ENCODE measurements around the gene PRPF40A.

PRPF40A gene

DNA sequence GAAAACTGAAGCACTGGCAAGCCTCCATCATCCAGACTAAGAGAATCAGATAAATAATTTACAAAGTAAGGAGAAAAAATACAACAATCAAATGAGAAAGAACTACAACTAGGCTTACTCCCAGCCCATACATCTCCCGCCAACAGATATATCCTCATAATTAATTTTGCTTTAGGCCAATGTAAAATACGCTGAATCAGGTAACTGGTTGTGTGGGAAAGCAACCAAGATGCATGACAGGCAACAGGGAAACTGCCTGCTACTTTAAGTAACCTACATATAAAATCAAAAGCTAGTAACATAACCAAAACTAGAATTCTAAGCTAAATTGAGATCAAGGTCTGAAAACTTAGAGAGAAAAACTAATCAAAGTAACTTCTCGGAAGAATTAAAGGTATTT, 21.5 kb downstream of the PRPF40A start:
- H3K79me2 ChIP-seq (ENCODE audit: low read length), result peaks cover 88% of the 10 kb centered on the region
- H3F3A ChIP-seq (ENCODE audit: insufficient read depth, low read length), result peaks cover 20% of the 10 kb centered on the region; the same call in 1 of the 2 replicates
- H3K4me3 ChIP-seq (ENCODE audit: low read length), result no peak overlapping the region
- TF ChIP-seq EZH2phosphoT487 (IDR thresholded peaks at IDR 0.05; ENCODE audit: low read length), result no peak
- TF ChIP-seq EZH2 (optimal IDR thresholded peaks at IDR 0.05; ENCODE audit: low read depth, low read length), result no peak
- TF ChIP-seq, protein P1, sequence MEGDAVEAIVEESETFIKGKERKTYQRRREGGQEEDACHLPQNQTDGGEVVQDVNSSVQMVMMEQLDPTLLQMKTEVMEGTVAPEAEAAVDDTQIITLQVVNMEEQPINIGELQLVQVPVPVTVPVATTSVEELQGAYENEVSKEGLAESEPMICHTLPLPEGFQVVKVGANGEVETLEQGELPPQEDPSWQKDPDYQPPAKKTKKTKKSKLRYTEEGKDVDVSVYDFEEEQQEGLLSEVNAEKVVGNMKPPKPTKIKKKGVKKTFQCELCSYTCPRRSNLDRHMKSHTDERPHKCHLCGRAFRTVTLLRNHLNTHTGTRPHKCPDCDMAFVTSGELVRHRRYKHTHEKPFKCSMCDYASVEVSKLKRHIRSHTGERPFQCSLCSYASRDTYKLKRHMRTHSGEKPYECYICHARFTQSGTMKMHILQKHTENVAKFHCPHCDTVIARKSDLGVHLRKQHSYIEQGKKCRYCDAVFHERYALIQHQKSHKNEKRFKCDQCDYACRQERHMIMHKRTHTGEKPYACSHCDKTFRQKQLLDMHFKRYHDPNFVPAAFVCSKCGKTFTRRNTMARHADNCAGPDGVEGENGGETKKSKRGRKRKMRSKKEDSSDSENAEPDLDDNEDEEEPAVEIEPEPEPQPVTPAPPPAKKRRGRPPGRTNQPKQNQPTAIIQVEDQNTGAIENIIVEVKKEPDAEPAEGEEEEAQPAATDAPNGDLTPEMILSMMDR (IDR thresholded peaks at IDR 0.05; ENCODE audit: low read length), result no peak
- peaks cover 9% of the 10 kb centered on the region; the same call in 1 of the 2 replicates for H3K36me3 ChIP-seq (replicated peaks; ENCODE audit: insufficient read depth, low read length)
- 0 out of 2 replicates have a peak, but pooled peaks cover 5% of the 10 kb centered on the region for H3K4me1 ChIP-seq (ENCODE audit: low read length)
- no peak overlapping the region for H3K27ac ChIP-seq (ENCODE audit: low read length)
- H3K4me2 ChIP-seq (ENCODE audit: low read depth, low read length), result no peak overlapping the region
- no peak overlapping the region for H2AFZ ChIP-seq (ENCODE audit: low read length)
- H4K20me1 ChIP-seq (ENCODE audit: insufficient read depth, low read length), result peaks cover 8% of the 10 kb centered on the region; the same call in 1 of the 2 replicates
- H3K9me3 ChIP-seq (replicated peaks; ENCODE audit: insufficient read depth, low read length), result no peaks in the 10 kb centered on the region
- DNase-seq, result no peak
- H3K9ac ChIP-seq (ENCODE audit: low read length), result no peak overlapping the region
- no peaks in the 10 kb centered on the region for H3K27me3 ChIP-seq (replicated peaks; ENCODE audit: insufficient read depth, low read length)
- H3K9me2 ChIP-seq (replicated peaks; ENCODE audit: insufficient read depth, low read length), result no peaks in the 10 kb centered on the region

DNA sequence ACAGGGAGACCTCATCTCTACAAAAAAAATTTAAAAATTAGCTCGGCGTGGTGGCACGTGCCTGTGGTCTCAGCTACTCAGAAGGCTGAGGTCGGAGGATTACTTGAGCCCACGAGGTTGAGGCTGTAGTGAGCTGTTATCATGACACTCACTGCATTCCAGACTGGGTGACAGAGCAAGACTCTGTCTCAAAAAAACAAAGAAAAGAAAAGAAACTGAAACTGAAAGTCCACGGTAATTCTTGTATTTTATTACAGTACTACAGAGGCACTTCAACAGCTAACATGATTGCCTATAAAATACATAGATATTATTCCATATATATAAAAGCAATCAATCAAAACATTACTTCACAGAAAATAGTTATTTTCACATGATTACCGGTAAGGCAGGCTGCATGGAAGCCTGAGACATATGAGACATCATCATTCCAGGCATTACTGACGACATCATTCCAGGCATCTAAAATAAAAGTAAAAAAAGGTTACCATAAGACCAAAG, 23.1 kb downstream of the PRPF40A start:
- peak; percentile 84 for DNase-seq
- H3K9me2 ChIP-seq (replicated peaks; ENCODE audit: insufficient read depth, low read length), result no peaks in the 10 kb centered on the region
- TF ChIP-seq EZH2phosphoT487 (IDR thresholded peaks at IDR 0.05; ENCODE audit: low read length) (no peak), EZH2 (optimal IDR thresholded peaks at IDR 0.05; ENCODE audit: low read depth, low read length) (no peak)
- TF ChIP-seq, protein P1 (IDR thresholded peaks at IDR 0.05; ENCODE audit: low read length), result no peak
- H3K4me3 ChIP-seq (ENCODE audit: low read length), result peak overlapping the region; percentile 49
- peaks cover 9% of the 10 kb centered on the region; the same call in 1 of the 2 replicates for H3K36me3 ChIP-seq (replicated peaks; ENCODE audit: insufficient read depth, low read length)
- no peak overlapping the region; the same call in 1 of the 2 replicates for H3K9ac ChIP-seq (ENCODE audit: low read length)
- H3K4me1 ChIP-seq (ENCODE audit: low read length), result 0 out of 2 replicates have a peak, but pooled peaks cover 5% of the 10 kb centered on the region
- no peaks in the 10 kb centered on the region for H3K9me3 ChIP-seq (replicated peaks; ENCODE audit: insufficient read depth, low read length)
- peak overlapping the region; percentile 67 for H3K4me2 ChIP-seq (ENCODE audit: low read depth, low read length)
- H2AFZ ChIP-seq (ENCODE audit: low read length), result no peak overlapping the region
- H3K27me3 ChIP-seq (replicated peaks; ENCODE audit: insufficient read depth, low read length), result no peaks in the 10 kb centered on the region
- H4K20me1 ChIP-seq (ENCODE audit: insufficient read depth, low read length), result no peaks in the 10 kb centered on the region; the same call in 1 of the 2 replicates
- H3F3A ChIP-seq (ENCODE audit: insufficient read depth, low read length), result peaks cover 20% of the 10 kb centered on the region; the same call in 1 of the 2 replicates
- H3K27ac ChIP-seq (ENCODE audit: low read length), result peak overlapping the region; percentile 59; the same call in 1 of the 2 replicates
- peaks cover 77% of the 10 kb centered on the region for H3K79me2 ChIP-seq (ENCODE audit: low read length)

DNA sequence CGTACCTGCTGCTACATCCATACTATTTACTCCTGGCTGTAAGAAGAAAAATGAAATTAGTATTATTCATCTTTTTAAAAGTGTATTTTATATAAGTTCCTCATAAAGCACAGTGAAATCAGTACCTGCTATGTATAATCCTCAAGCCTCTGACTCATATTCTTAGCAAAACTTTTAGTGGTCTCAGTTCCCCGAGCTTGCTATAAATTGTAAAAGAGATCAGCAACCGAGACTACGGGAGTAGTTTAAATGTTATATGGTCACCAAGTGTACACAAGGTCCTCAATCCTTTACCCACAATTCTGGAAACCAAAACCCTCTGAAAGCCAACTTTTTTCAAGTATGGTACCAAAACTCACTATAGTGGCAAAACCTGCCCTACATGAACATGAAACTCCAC, 24.2 kb downstream of the PRPF40A start:
- Histone ChIP-seq H4K20me1 (ENCODE audit: insufficient read depth, low read length) (no peaks in the 10 kb centered on the region; the same call in 1 of the 2 replicates), H3F3A (ENCODE audit: insufficient read depth, low read length) (peaks cover 20% of the 10 kb centered on the region; the same call in 1 of the 2 replicates), H3K79me2 (ENCODE audit: low read length) (peaks cover 76% of the 10 kb centered on the region), H3K9me3 (replicated peaks; ENCODE audit: insufficient read depth, low read length) (no peaks in the 10 kb centered on the region), H3K4me3 (ENCODE audit: low read length) (no peak overlapping the region), H3K4me2 (ENCODE audit: low read depth, low read length) (no peak overlapping the region), H3K9ac (ENCODE audit: low read length) (no peak overlapping the region), H3K9me2 (replicated peaks; ENCODE audit: insufficient read depth, low read length) (no peaks in the 10 kb centered on the region), H3K27ac (ENCODE audit: low read length) (no peak overlapping the region), H3K27me3 (replicated peaks; ENCODE audit: insufficient read depth, low read length) (no peaks in the 10 kb centered on the region), H3K4me1 (ENCODE audit: low read length) (0 out of 2 replicates have a peak, but pooled peaks cover 5% of the 10 kb centered on the region), H3K36me3 (replicated peaks; ENCODE audit: insufficient read depth, low read length) (peaks cover 9% of the 10 kb centered on the region; the same call in 1 of the 2 replicates), H2AFZ (ENCODE audit: low read length) (no peak overlapping the region)
- no peak for DNase-seq
- TF ChIP-seq EZH2 (optimal IDR thresholded peaks at IDR 0.05; ENCODE audit: low read depth, low read length), result no peak
- TF ChIP-seq EZH2phosphoT487 (IDR thresholded peaks at IDR 0.05; ENCODE audit: low read length), result no peak
- TF ChIP-seq, protein P1 (IDR thresholded peaks at IDR 0.05; ENCODE audit: low read length), result no peak

Measured in MM.1S (cell line).